ENCODE results near the gene PLEKHB2. TPM values are rescaled to one million over a fixed set of nuclear protein-coding genes. Genes with fewer than 3 reads are reported as not detected.
"Not testable (repeated sequence)": the region's sequence is repeated elsewhere in the genome, so short reads cannot be mapped to it uniquely, and the experiment has no call there.

PLEKHB2 gene
- total and polyA plus RNA-seq, 9 of the 15 experiments (the other 6 are each of a cell fraction or from before 2014, with no cell fraction given): 41.3 to 71.5 (median 50.2) TPM

GRCh38 chr2:131148426-131148825 lies 43.3 kb downstream of the PLEKHB2 start (continued):
- TF ChIP-seq ZNF511 (CRISPR knock-in tag; IDR thresholded peaks at IDR 0.05) (no peak), ZNF316 (IDR thresholded peaks at IDR 0.05) (no peak)

GRCh38 chr2:131150109-131150508 lies 45.0 kb downstream of the PLEKHB2 start:
- H3K9ac ChIP-seq (ENCODE audit: insufficient read depth in 1 of 2, low read depth in 2 of 2, low read length in 2 of 2); H4K20me1 ChIP-seq (replicated peaks; ENCODE audit: control insufficient read depth, insufficient read depth, low read length); BruUV-seq (replicated peaks); H3K4me3 ChIP-seq; H3K27ac ChIP-seq (ENCODE audit: extremely low read depth, low read depth, low read length); H3K4me2 ChIP-seq (ENCODE audit: insufficient read depth, low read length); H2AFZ ChIP-seq (ENCODE audit: low read depth, low read length); CTCF ChIA-PET (ENCODE audit: low intra/inter-chr PET ratio); H3K9me3 ChIP-seq (replicated peaks; ENCODE audit: control insufficient read depth, insufficient read depth, low read depth, low read length); POLR2A ChIA-PET; H3K79me2 ChIP-seq (ENCODE audit: control insufficient read depth, insufficient read depth, low read length); ATAC-seq; H3K27me3 ChIP-seq (ENCODE audit: control insufficient read depth in 2 of 2, insufficient read depth in 2 of 2, low read length in 2 of 2); in situ Hi-C loops (cut with MboI); DNase-seq (ENCODE audit: extremely low read depth in 1 of 4, low spot score in 3 of 4); FAIRE-seq; H3K9me1 ChIP-seq (ENCODE audit: control insufficient read depth, insufficient read depth, low read length): not testable (repeated sequence)
- Histone ChIP-seq H3K4me1 (replicated peaks in 1 of 2; ENCODE audit: control insufficient read depth in 2 of 2, insufficient read depth in 2 of 2, low read length in 2 of 2) (peaks cover 0 to 13% of the 10 kb centered on the region in 2 experiments; a peak in 2 of 5 replicates), H3K36me3 (ENCODE audit: control insufficient read depth, insufficient read depth, low read length) (peaks cover 47% of the 10 kb centered on the region)
- intact Hi-C loops (cut with micrococcal nuclease): loop anchor here (10.0 kb wide), 1 partner anchor 255 kb away; no protein-coding TSS in a partner anchor
- WGBS (ENCODE audit: insufficient coverage, low coverage, missing lambda C conversion rate): 91% methylated on average over 9 of the region's 9 CpGs

GRCh38 chr2:131151398-131151797 lies 46.3 kb downstream of the PLEKHB2 start:
- DNase-seq (ENCODE audit: extremely low read depth in 1 of 4, low spot score in 3 of 4) (peak in 1 of 4 experiments; percentile 2), ATAC-seq (no peak), FAIRE-seq (no peak)
- in situ Hi-C loops (cut with MboI): no loop called here
- no peak for TF ChIP-seq CREB3 (tag; conservative IDR thresholded peaks at IDR 0.05; ENCODE audit: low read depth)
- no peak for TF ChIP-seq SOX6 (IDR thresholded peaks at IDR 0.05)
- TF ChIP-seq POLR2G (IDR thresholded peaks at IDR 0.05; ENCODE audit: low read depth, low read length): peak; percentile 63
- TF ChIP-seq SUPT5H (IDR thresholded peaks at IDR 0.05): 0 out of 2 replicates have a peak, but pooled peaks have one; percentile 19
- no peak for TF ChIP-seq KDM1A (IDR thresholded peaks at IDR 0.05)
- no peak for TF ChIP-seq ZNF146 (CRISPR knock-in tag; IDR thresholded peaks at IDR 0.05; ENCODE audit: unreplicated experiment)
- TF ChIP-seq POLR2A (conservative IDR thresholded peaks at IDR 0.05): 0 out of 2 replicates have a peak, but pooled peaks have one; percentile 41
- TF ChIP-seq ARID1B (IDR thresholded peaks at IDR 0.05): no peak
- CTCF ChIA-PET (ENCODE audit: low intra/inter-chr PET ratio): no interaction called here
- H2AFZ ChIP-seq (ENCODE audit: low read depth, low read length): no peak overlapping the region
- H3K9ac ChIP-seq (ENCODE audit: insufficient read depth in 1 of 2, low read depth in 2 of 2, low read length in 2 of 2): no peak overlapping the region
- no peak overlapping the region for H3K4me2 ChIP-seq (ENCODE audit: insufficient read depth, low read length)
- H3K9me3 ChIP-seq (replicated peaks; ENCODE audit: control insufficient read depth, insufficient read depth, low read depth, low read length): no peaks in the 10 kb centered on the region
- H3K9me1 ChIP-seq (ENCODE audit: control insufficient read depth, insufficient read depth, low read length): no peaks in the 10 kb centered on the region
- H3K4me1 ChIP-seq (replicated peaks in 1 of 2; ENCODE audit: control insufficient read depth in 2 of 2, insufficient read depth in 2 of 2, low read length in 2 of 2): peaks cover 0 to 22% of the 10 kb centered on the region in 2 experiments; a peak in 3 of 5 replicates
- H3K27ac ChIP-seq (ENCODE audit: extremely low read depth, low read depth, low read length): no peak overlapping the region
- no peak overlapping the region for H3K4me3 ChIP-seq
- POLR2A ChIA-PET: no interaction called here
- 64% methylated on average over 4 of the region's 6 CpGs for WGBS (ENCODE audit: insufficient coverage, low coverage, missing lambda C conversion rate)
- H3K79me2 ChIP-seq (ENCODE audit: control insufficient read depth, insufficient read depth, low read length): no peaks in the 10 kb centered on the region
- intact Hi-C loops (cut with micrococcal nuclease): loop anchor here (10.0 kb wide), 1 partner anchor 253 kb away; no protein-coding TSS in a partner anchor
- 0 out of 5 replicates have a peak, but pooled peaks cover 0 to 5% of the 10 kb centered on the region in 2 experiments for H3K27me3 ChIP-seq (ENCODE audit: control insufficient read depth in 2 of 2, insufficient read depth in 2 of 2, low read length in 2 of 2)
- BruUV-seq (replicated peaks): no TSS peak
- peaks cover 37% of the 10 kb centered on the region for H3K36me3 ChIP-seq (ENCODE audit: control insufficient read depth, insufficient read depth, low read length)
- peaks cover 4% of the 10 kb centered on the region; the same call in 1 of the 2 replicates for H4K20me1 ChIP-seq (replicated peaks; ENCODE audit: control insufficient read depth, insufficient read depth, low read length)
